RWPE2 (cell line): ENCODE results near the gene SH2D3C.

Source experiments
- ATAC-seq: fragments of 200-7000 bp; cut with Tn5 transposase; 3 replicates; pipeline ENCODE4 v1.9.1; 2021; ENCODE audit warnings: low read depth
- DNase-seq: peaks from one replicate; pipeline ENCODE4 v3.0.0-alpha.2; 2020; ENCODE audit warnings: low spot score
- H3K27ac ChIP-seq: fragments of 450-650 bp; 2 replicates; pipeline ENCODE4 v1.5.1; 2017; ENCODE audit warnings: mild to moderate bottlenecking; ENCODE audit not compliant: poor library complexity, severe bottlenecking
- H3K27me3 ChIP-seq: fragments of 250-450 bp; sonication (Bioruptor Pico); 2 replicates; pipeline ENCODE4 v1.5.1; 2021; ENCODE audit warnings: mild to moderate bottlenecking, moderate library complexity; ENCODE audit not compliant: insufficient read depth, poor library complexity, severe bottlenecking
- H3K36me3 ChIP-seq: fragments of 250-450 bp; sonication (Bioruptor Pico); 2 replicates; pipeline ENCODE4 v1.5.1; 2020; ENCODE audit warnings: low read depth, mild to moderate bottlenecking, moderate library complexity
- H3K4me1 ChIP-seq: fragments of 250-450 bp; sonication (Bioruptor Pico); 2 replicates; pipeline ENCODE4 v1.5.1; 2021; ENCODE audit warnings: mild to moderate bottlenecking, moderate library complexity; ENCODE audit not compliant: insufficient read depth, poor library complexity, severe bottlenecking
- H3K4me3 ChIP-seq: fragments of 250-450 bp; sonication (Bioruptor Pico); 2 replicates; pipeline ENCODE4 v1.5.1; 2021; ENCODE audit warnings: mild to moderate bottlenecking, moderate library complexity; ENCODE audit not compliant: severe bottlenecking
- H3K9me3 ChIP-seq: fragments of 250-450 bp; sonication (Bioruptor Pico); 2 replicates; pipeline ENCODE4 v1.5.1; 2021; ENCODE audit warnings: mild to moderate bottlenecking, moderate library complexity; ENCODE audit not compliant: severe bottlenecking
- CTCF ChIP-seq: fragments of 450-650 bp; IDR thresholded peaks from one replicate; pipeline ENCODE4 v1.5.1; 2017; ENCODE audit warnings: mild to moderate bottlenecking, moderate library complexity; ENCODE audit not compliant: poor library complexity, severe bottlenecking

Gene SH2D3C

GRCh38 chr9:127700594-127701255 is 77.7 kb downstream of the SH2D3C start:
- no peaks in the 10 kb centered on the region for H3K36me3 ChIP-seq
- no peaks in the 10 kb centered on the region for H3K27me3 ChIP-seq
- no peak overlapping the region for H3K4me3 ChIP-seq
- ATAC-seq (no peak), DNase-seq (no peak)
- TF ChIP-seq CTCF = no peak
- no peak overlapping the region for H3K27ac ChIP-seq
- no peaks in the 10 kb centered on the region for H3K4me1 ChIP-seq
- H3K9me3 ChIP-seq = no peaks in the 10 kb centered on the region

- Histone ChIP-seq H3K4me1 (no peaks in the 10 kb centered on the region), H3K27ac (no peak overlapping the region), H3K4me3 (no peak overlapping the region), H3K36me3 (no peaks in the 10 kb centered on the region), H3K27me3 (no peaks in the 10 kb centered on the region), H3K9me3 (no peaks in the 10 kb centered on the region)
- ATAC-seq (no peak), DNase-seq (no peak)
- TF ChIP-seq CTCF = no peak
These were observed 78.3 kb downstream of the SH2D3C start for GRCh38 chr9:127700140-127700539.

GRCh38 chr9:127698985-127699670 is 79.3 kb downstream of the SH2D3C start:
- DNase-seq = peak; percentile 90
- Histone ChIP-seq H3K4me1 (no peaks in the 10 kb centered on the region), H3K9me3 (no peaks in the 10 kb centered on the region), H3K27ac (no peak overlapping the region), H3K27me3 (no peaks in the 10 kb centered on the region), H3K4me3 (peak overlapping the region; percentile 7), H3K36me3 (no peaks in the 10 kb centered on the region)
- TF ChIP-seq CTCF = no peak
- ATAC-seq = peak; percentile 95

GRCh38 chr9:127698386-127698785 is 80.1 kb downstream of the SH2D3C start:
- no peak for ATAC-seq

More at GRCh38 chr9:127698386-127698785, 80.1 kb downstream of the SH2D3C start:
- DNase-seq = no peak
- H3K9me3 ChIP-seq = no peaks in the 10 kb centered on the region
- no peaks in the 10 kb centered on the region for H3K4me1 ChIP-seq
- no peak for TF ChIP-seq CTCF
- no peak overlapping the region for H3K4me3 ChIP-seq
- no peaks in the 10 kb centered on the region for H3K36me3 ChIP-seq
- H3K27me3 ChIP-seq = no peaks in the 10 kb centered on the region
- no peak overlapping the region for H3K27ac ChIP-seq
